ENCODE results near the gene DNAJB6.

GRCh38 chr7:157395206-157395605 lies 58.4 kb downstream of the DNAJB6 start:
- no peak for TF ChIP-seq CTCF (IDR thresholded peaks at IDR 0.05)
- no peak for TF ChIP-seq POLR2A (IDR thresholded peaks at IDR 0.05)

All from uterus (tissue), 2 donors.